Endothelial cell of umbilical vein (primary cell): ENCODE measurements around the gene ATAD2B. TPM values are rescaled to one million over a fixed set of nuclear protein-coding genes. Genes with fewer than 3 reads are reported as not detected.

Experiments used
- BruUV-seq: library from RNA; stranded (reverse); fragments of 400-500 nt; replicated peaks from 2 replicates; lab custom pipeline; 2021; lab: Mats Ljungman, UMichigan
- CTCF ChIA-PET: fragments of 300-600, 350-600 bp; sonication (Branson Sonifier 250); formaldehyde crosslinking; loops from one replicate; lab custom pipeline; 2021; ENCODE audit warnings: antibody characterized with exemption, inconsistent platforms; lab: Charles Lee
- POLR2A ChIA-PET: fragments of 300-600, 350-600 bp; sonication (Branson Sonifier 250); formaldehyde crosslinking; loops from one replicate; lab custom pipeline; 2021; ENCODE audit warnings: antibody characterized with exemption, inconsistent platforms; lab: Charles Lee
- DNase-seq: peaks from one replicate; pipeline ENCODE4 v3.0.0-alpha.2; 2011; ENCODE audit warnings: low read depth, low spot score
- FAIRE-seq: peaks from 2 replicates; lab custom pipeline; 2011; peaks lifted over from hg19 to GRCh38; lab: Jason Lieb, UNC
- H2AFZ ChIP-seq: 2 replicates; pipeline ENCODE4 v1.6.0; 2012; ENCODE audit warnings: low read depth, low read length, control low read depth, inconsistent platforms
- H3K27ac ChIP-seq: 2 replicates; pipeline ENCODE4 v1.5.1; 2011; ENCODE audit warnings: low read depth, mild to moderate bottlenecking, control low read depth, low read length, moderate library complexity; ENCODE audit not compliant: insufficient read depth
- H3K27me3 ChIP-seq, 2 experiments: 2 replicates each; pipeline versions ENCODE4 v1.6.0 to v1.6.1; 2011; ENCODE audit warnings: low read length in 2 of 2, mixed read lengths in 1 of 2; ENCODE audit not compliant: control insufficient read depth in 2 of 2, insufficient read depth in 2 of 2
- H3K36me3 ChIP-seq, 2 experiments: 2 replicates in 1 of 2; 3 replicates in 1 of 2; pipeline ENCODE4 v1.5.1; 2011; ENCODE audit warnings: low read length in 2 of 2, mild to moderate bottlenecking in 1 of 2, moderate library complexity in 1 of 2; ENCODE audit not compliant: control insufficient read depth in 2 of 2, insufficient read depth in 2 of 2; ENCODE audit errors: extremely low read depth in 1 of 2
- H3K4me1 ChIP-seq: 3 replicates; pipeline ENCODE4 v1.5.1; 2011; ENCODE audit warnings: mild to moderate bottlenecking, low read length; ENCODE audit not compliant: control insufficient read depth, insufficient read depth; ENCODE audit errors: extremely low read depth
- H3K4me2 ChIP-seq: 2 replicates; pipeline ENCODE4 v1.6.1; 2011; ENCODE audit warnings: low read length, control low read depth, mixed read lengths; ENCODE audit not compliant: insufficient read depth
- H3K4me3 ChIP-seq, 3 experiments: fragments of 200-600 bp in 1 of 3; sonication (generic), shearing (Covaris generic) in 1 of 3; replicated peaks in 1 of 3; 2 replicates each; pipeline ENCODE4 v1.5.1; 2011 to 2016; ENCODE audit warnings: control low read depth in 3 of 3, low read length in 3 of 3, mild to moderate bottlenecking in 2 of 3, inconsistent platforms in 1 of 3, low read depth in 1 of 3, moderate library complexity in 1 of 3; ENCODE audit not compliant: insufficient read depth in 1 of 3
- H3K79me2 ChIP-seq: 2 replicates; pipeline ENCODE4 v1.6.0; 2012; ENCODE audit warnings: low read length, inconsistent platforms; ENCODE audit not compliant: control insufficient read depth, insufficient read depth
- H3K9ac ChIP-seq: replicated peaks from 2 replicates; pipeline ENCODE3; 2011; ENCODE audit warnings: low read length, control low read depth; ENCODE audit not compliant: insufficient read depth; ENCODE audit errors: extremely low read depth
- H3K9me1 ChIP-seq: replicated peaks from 3 replicates; pipeline ENCODE4 v1.6.0; 2011; ENCODE audit warnings: mild to moderate bottlenecking, low read length; ENCODE audit not compliant: control insufficient read depth, insufficient read depth; ENCODE audit errors: extremely low read depth
- H3K9me3 ChIP-seq: replicated peaks from 2 replicates; pipeline ENCODE4 v1.5.1; 2012; ENCODE audit warnings: low read length, inconsistent platforms; ENCODE audit not compliant: control insufficient read depth, insufficient read depth
- H4K20me1 ChIP-seq: replicated peaks from 2 replicates; pipeline ENCODE3; 2011; ENCODE audit warnings: mild to moderate bottlenecking, low read length; ENCODE audit not compliant: control insufficient read depth, insufficient read depth; ENCODE audit errors: extremely low read depth
- EZH2 ChIP-seq: IDR thresholded peaks from 2 replicates; pipeline ENCODE4 v1.6.1; 2012; ENCODE audit warnings: borderline replicate concordance, low read depth, mild to moderate bottlenecking, moderate library complexity, low read length, inconsistent platforms; ENCODE audit not compliant: severe bottlenecking
- FOS ChIP-seq: IDR thresholded peaks from 2 replicates; pipeline ENCODE4 v1.6.1; 2011; ENCODE audit warnings: mild to moderate bottlenecking, low read length, moderate library complexity, borderline replicate concordance; ENCODE audit not compliant: insufficient read depth
- MYC ChIP-seq: IDR thresholded peaks from one replicate; pipeline ENCODE4 v1.6.1; 2011; ENCODE audit warnings: mild to moderate bottlenecking, low read depth, low read length
- POLR2A ChIP-seq: IDR thresholded peaks from 2 replicates; pipeline ENCODE4 v1.6.1; 2012; ENCODE audit warnings: low read depth, mild to moderate bottlenecking, control low read depth, low read length
- POLR2AphosphoS5 ChIP-seq: IDR thresholded peaks from 2 replicates; pipeline ENCODE4 v1.6.1; 2012; ENCODE audit warnings: low read depth, mild to moderate bottlenecking, control low read depth, low read length, moderate library complexity; ENCODE audit not compliant: insufficient read depth
- dilution Hi-C: fragments of 300-500 bp; cut with MboI; formaldehyde crosslinking; loops from one replicate; pipeline ENCODE4 v1.15.0; 2019; ENCODE audit warnings: low sequenced_read_pairs; ENCODE audit not compliant: extremely low pct_ligation_motif_present
- intact Hi-C: fragments of 100-400 bp; cut with micrococcal nuclease; formaldehyde crosslinking; loops from one replicate; pipeline ENCODE4 v1.10.0; 2022
- polyA plus RNA-seq, 4 experiments: library from polyadenylated mRNA; depleted of rRNA in 3 of 4; stranded (reverse) in 3 of 4; unstranded in 1 of 4; fragments of >200 nt; gene quantifications; 2 replicates each; pipeline versions ENCODE4 v1.2.1 to v1.2.3, GENCODE V29; 2011 to 2012; ENCODE audit warnings: missing spikeins in 1 of 4
- total RNA-seq: library from RNA; stranded (reverse); gene quantifications from 2 replicates; pipeline ENCODE4 v1.2.3, GENCODE V29; 2021
- TF ChIP-seq, protein P1 (sequence below): IDR thresholded peaks from 2 replicates; pipeline ENCODE4 v1.6.1; 2011; ENCODE audit not compliant: insufficient read depth, insufficient read length

ATAD2B gene
- total and polyA plus RNA-seq, 2 donors (not counting 3 experiments of a cell fraction or from before 2014, with no cell fraction given) = 2.5 to 19.1 TPM

DNA sequence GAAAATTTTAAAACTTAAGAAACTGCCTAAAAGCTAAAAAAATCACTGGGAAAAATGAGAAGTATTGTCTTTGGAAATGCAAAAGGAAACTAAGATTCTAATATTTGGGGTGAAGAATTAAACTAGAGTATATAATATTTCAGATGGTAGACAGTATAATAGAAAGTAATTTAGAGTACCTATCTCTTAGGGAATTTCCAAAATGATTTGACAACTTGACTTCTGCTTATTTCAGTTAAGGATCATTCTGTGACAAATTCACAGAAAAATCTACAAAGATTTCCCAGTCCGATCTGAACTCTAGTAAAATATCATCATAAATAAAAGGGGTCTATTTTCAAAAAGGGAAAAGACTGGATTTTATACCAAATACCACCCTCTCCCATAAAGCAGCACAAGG lies 99.6 kb downstream of the ATAD2B start:
- Histone ChIP-seq H3K79me2 (no peaks in the 10 kb centered on the region), H4K20me1 (no peaks in the 10 kb centered on the region), H3K9me3 (no peaks in the 10 kb centered on the region), H3K27me3 (no peaks in the 10 kb centered on the region), H2AFZ (no peak overlapping the region), H3K9me1 (no peaks in the 10 kb centered on the region), H3K4me3 (no peak overlapping the region), H3K27ac (no peak overlapping the region), H3K4me1 (no peaks in the 10 kb centered on the region), H3K36me3 (no peaks in the 10 kb centered on the region), H3K4me2 (no peak overlapping the region), H3K9ac (no peak overlapping the region)
- intact Hi-C loops = no loop called here
- DNase-seq (no peak), FAIRE-seq (no peak)
- POLR2A ChIA-PET = no interaction called here
- BruUV-seq = no TSS peak
- dilution Hi-C loops = no loop called here
- TF ChIP-seq POLR2A (no peak), FOS (no peak), MYC (no peak), EZH2 (no peak)
- TF ChIP-seq, protein P1, sequence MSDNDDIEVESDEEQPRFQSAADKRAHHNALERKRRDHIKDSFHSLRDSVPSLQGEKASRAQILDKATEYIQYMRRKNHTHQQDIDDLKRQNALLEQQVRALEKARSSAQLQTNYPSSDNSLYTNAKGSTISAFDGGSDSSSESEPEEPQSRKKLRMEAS = no peak
- CTCF ChIA-PET = interaction anchor here (0.6 to 1.8 kb wide), 5 partner anchors 9 to 449 kb away, joined by 3 to 4 read pairs (median 3); partner anchors contain the start of gene TP53I3

DNA sequence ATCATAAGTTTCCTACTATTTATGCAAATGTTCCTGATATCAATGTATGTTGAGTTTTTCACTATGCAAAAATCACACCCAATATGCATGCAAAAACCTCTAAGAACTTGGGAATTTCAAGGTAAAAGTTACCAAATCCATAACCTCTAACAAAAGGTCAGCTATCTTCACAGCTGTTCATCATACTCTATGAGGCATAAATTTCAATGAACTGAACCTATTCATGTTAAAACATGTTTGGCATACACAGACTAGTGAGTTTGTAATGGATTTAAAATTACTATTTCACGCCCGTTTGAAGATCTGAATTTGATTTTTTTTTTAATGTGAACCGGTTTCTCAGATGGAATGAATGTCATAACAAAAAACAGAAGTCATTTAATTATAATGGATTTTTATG lies 100.2 kb downstream of the ATAD2B start:
- BruUV-seq = no TSS peak
- Histone ChIP-seq H3K9me3 (no peaks in the 10 kb centered on the region), H3K27ac (no peak overlapping the region), H3K9me1 (no peaks in the 10 kb centered on the region), H3K4me1 (no peaks in the 10 kb centered on the region), H3K4me3 (no peak overlapping the region), H3K27me3 (no peaks in the 10 kb centered on the region), H4K20me1 (no peaks in the 10 kb centered on the region), H3K36me3 (peaks cover 0 to 2% of the 10 kb centered on the region in 2 experiments), H3K79me2 (no peaks in the 10 kb centered on the region), H3K4me2 (no peak overlapping the region), H2AFZ (no peak overlapping the region), H3K9ac (no peak overlapping the region)
- dilution Hi-C loops = no loop called here
- TF ChIP-seq POLR2A (no peak), POLR2AphosphoS5 (no peak)
- no peak for FAIRE-seq
- CTCF ChIA-PET = interaction anchor here (0.6 to 1.8 kb wide), 5 partner anchors 10 to 450 kb away, joined by 3 to 4 read pairs (median 3); partner anchors contain the start of gene TP53I3
- no peak for DNase-seq
- intact Hi-C loops = no loop called here
- POLR2A ChIA-PET = no interaction called here
